HepG2 (cell line): ENCODE results near the gene ATP6V0E2.

ENCODE experiments used
- CTCF ChIP-seq: sonication (generic); formaldehyde crosslinking; IDR thresholded peaks from 2 replicates; pipeline ENCODE4 v1.5.0; 2020; ENCODE audit warnings: mild to moderate bottlenecking, missing genetic modification reagents, moderate library complexity
- MEIS1 ChIP-seq: sonication (generic); formaldehyde crosslinking; IDR thresholded peaks from 2 replicates; pipeline ENCODE4 v1.9.0; 2021; ENCODE audit warnings: mild to moderate bottlenecking, missing genetic modification reagents, moderate library complexity, borderline replicate concordance
- ZKSCAN8 ChIP-seq: IDR thresholded peaks from 2 replicates; pipeline ENCODE4 v1.6.1; 2016; ENCODE audit warnings: borderline replicate concordance, missing genetic modification reagents, missing compliant biosample characterization

- TF ChIP-seq ZKSCAN8 (CRISPR knock-in tag), result no peak
- TF ChIP-seq MEIS1, result no peak
- TF ChIP-seq CTCF (CRISPR knock-in tag), result peak; percentile 89
These were observed 12.7 kb upstream of the ATP6V0E2 start for GRCh38 chr7:149860821-149861727.
